ENCODE results near the gene TRPT1.

The TRPT1 gene

DNA sequence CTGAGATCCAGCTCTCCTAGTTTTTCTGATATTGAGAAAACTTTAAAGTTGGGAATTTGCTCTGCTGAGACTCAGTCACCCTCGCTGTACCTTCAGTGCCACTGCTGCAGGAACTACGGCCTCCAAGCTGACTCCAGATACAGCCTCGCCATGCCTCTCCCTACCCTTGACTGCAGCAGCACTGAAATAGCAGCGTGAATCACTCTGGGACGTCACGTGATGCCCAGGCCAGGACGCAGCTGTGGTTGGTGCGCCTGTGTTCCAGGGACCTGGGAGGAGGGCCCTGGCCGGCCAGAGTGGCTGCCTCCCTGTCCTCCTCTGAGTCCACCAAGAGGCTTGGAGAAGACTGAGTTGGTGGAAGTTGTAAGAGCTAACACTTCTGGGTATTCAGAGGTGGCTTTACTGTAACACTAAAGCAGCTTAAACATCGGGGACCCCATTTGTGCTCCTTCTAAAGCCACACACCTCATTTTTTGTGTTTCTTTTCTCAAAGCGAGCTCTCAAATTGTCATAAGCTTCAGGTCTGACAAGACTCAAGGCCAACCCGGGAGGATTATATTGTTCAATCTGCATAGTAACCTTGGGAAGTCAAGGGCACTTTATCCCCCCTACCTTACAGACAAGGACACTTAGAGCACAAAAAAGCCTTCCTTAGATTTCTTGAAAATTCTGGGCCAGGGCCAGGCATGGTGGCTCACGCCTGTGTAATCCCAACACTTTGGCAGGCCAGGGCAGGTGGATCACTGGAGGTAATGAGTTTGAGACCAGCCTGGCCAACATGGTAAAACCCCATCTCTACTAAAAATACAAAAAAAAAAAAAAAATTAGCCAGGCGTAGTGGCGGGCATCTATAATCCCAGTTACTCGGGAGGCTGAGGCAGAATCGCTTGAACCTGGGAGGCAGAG is 44.2 kb downstream of the TRPT1 start:
- ChIA-PET CTCF (interaction anchor here (0.6 to 1.3 kb wide), 4 partner anchors 16 to 1467 kb away, joined by 3 to 4 read pairs (median 4); no protein-coding TSS in a partner anchor), POLR2A (ENCODE audit: low non-redundant PET) (no interaction called here)
- H3K27ac ChIP-seq, result no peak overlapping the region; the same call in 1 of the 2 replicates
- peak; percentile 78 for DNase-seq (ENCODE audit: low spot score)
- TF ChIP-seq, protein P1, sequence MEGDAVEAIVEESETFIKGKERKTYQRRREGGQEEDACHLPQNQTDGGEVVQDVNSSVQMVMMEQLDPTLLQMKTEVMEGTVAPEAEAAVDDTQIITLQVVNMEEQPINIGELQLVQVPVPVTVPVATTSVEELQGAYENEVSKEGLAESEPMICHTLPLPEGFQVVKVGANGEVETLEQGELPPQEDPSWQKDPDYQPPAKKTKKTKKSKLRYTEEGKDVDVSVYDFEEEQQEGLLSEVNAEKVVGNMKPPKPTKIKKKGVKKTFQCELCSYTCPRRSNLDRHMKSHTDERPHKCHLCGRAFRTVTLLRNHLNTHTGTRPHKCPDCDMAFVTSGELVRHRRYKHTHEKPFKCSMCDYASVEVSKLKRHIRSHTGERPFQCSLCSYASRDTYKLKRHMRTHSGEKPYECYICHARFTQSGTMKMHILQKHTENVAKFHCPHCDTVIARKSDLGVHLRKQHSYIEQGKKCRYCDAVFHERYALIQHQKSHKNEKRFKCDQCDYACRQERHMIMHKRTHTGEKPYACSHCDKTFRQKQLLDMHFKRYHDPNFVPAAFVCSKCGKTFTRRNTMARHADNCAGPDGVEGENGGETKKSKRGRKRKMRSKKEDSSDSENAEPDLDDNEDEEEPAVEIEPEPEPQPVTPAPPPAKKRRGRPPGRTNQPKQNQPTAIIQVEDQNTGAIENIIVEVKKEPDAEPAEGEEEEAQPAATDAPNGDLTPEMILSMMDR (conservative IDR thresholded peaks at IDR 0.05; ENCODE audit: low read depth), result no peak

DNA sequence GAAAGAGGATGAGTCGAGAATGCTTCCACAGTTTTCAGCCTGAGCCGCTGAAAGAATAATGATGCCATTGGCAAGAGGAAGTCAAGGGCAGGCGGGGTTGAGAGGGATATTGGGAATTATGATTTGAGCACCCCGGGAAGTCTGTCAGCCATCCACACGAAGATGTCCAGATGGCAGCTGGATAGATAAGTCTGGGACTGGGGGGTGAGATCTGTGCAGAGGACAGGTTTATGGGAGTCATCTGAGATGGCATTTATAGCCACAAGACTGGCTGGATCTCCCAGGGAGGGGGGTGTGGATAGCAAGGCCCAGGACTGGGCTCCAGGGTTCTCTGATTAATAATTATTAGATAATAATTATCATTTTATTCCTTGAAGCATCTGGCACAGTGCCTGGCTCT is 45.1 kb downstream of the TRPT1 start:
- DNase-seq (ENCODE audit: low spot score), result no peak
- TF ChIP-seq, protein P1 (conservative IDR thresholded peaks at IDR 0.05; ENCODE audit: low read depth), result no peak
- ChIA-PET POLR2A (ENCODE audit: low non-redundant PET) (no interaction called here), CTCF (interaction anchor here (1.3 kb wide), 1 partner anchor 16 kb away, joined by 4 read pairs; no protein-coding TSS in a partner anchor)
- H3K27ac ChIP-seq, result no peak overlapping the region; the same call in 1 of the 2 replicates

DNA sequence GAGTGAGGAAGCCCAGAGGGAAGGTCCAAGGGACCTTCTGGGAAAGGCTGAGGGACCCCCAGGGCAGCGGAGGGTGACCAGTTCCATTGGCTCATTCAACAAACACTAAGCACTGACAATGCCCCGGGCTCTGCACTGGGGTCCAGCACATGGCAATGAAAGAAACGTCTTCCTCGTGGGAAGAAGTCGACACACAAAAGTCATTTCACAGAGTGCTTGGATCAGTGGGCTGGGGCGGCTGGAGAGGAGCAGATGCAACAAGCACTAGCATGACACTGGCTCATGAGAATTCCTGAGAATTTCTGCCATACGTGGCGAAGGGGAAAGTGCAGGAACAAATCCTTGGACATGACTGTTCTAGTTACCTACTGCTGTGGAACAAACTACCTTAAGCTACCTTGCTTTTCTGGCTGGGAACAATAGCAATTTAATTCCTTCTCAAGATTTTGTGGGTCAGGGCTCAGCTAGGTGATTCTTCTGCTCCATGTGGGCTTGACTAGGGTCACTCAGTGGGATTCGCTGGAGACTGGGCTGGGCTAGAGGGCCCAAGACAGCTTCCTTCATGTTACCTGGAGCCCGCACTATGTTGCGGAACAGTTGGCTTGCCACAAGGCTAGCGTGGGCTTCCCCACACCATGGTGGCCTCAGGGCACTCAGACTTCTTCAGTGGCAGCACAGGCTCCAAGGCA is 46.9 kb downstream of the TRPT1 start:
- H3K27ac ChIP-seq, result no peak overlapping the region
- POLR2A ChIA-PET (ENCODE audit: low non-redundant PET), result no interaction called here
- DNase-seq (ENCODE audit: low spot score), result no peak
- TF ChIP-seq, protein P1 (conservative IDR thresholded peaks at IDR 0.05; ENCODE audit: low read depth), result no peak
- CTCF ChIA-PET, result no interaction called here

DNA sequence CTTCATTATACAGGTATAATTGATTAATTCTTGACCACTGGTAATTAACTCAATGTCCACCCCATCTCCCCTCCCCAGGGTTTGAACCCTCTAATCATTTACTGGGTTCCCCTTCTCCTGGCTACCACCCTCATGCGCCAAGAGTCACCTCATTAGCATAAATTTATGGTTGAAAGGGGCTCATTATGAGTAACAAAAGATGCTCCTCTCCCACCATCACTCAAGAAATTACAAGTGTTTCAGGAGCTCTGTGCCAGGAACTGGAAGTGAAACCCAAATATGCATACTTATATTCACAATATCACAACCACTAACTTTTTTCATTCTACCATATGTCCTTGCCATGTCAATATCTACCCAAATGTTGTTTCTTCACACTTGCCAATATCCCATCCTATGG is 47.8 kb downstream of the TRPT1 start:
- CTCF ChIA-PET, result no interaction called here

DNA sequence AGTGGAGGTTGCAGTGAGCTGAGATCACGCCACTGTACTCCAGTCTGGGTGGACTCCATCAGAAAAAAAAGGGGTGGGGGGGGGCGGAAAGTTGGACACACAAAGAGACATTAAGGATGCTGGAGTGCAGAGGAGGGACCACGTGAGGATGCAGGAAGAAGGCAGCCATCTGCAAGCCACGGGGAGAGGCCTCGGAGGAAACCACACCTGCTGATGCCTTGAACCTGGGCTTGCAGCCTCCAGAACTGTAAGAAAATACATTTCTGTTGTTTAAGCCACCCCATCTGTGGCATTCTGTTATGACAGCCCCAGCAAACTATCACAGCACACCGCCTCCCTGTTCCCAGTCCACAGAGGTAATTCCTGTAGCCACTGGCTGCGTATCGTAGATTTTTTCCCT is 49.2 kb downstream of the TRPT1 start:
- CTCF ChIA-PET, result no interaction called here

More for the DNA sequence above, 47.8 kb downstream of the TRPT1 start:
- DNase-seq (ENCODE audit: low spot score), result no peak
- TF ChIP-seq, protein P1 (conservative IDR thresholded peaks at IDR 0.05; ENCODE audit: low read depth), result no peak
- POLR2A ChIA-PET (ENCODE audit: low non-redundant PET), result no interaction called here
- no peak overlapping the region for H3K27ac ChIP-seq

More for the DNA sequence above, 49.2 kb downstream of the TRPT1 start:
- TF ChIP-seq, protein P1 (conservative IDR thresholded peaks at IDR 0.05; ENCODE audit: low read depth), result no peak
- H3K27ac ChIP-seq, result no peak overlapping the region
- POLR2A ChIA-PET (ENCODE audit: low non-redundant PET), result no interaction called here
- DNase-seq (ENCODE audit: low spot score), result no peak

Measured in RWPE1 (cell line).